ENCODE measurements around the gene SH3PXD2A. TPM values are rescaled to one million over a fixed set of nuclear protein-coding genes. Genes with fewer than 3 reads are reported as not detected.

The SH3PXD2A gene
- total and polyA plus RNA-seq, 9 of the 15 experiments (the other 6 are each of a cell fraction or from before 2014, with no cell fraction given) = 0.41 to 9.3 (median 2.5) TPM

- ATAC-seq = no peak
- CTCF ChIA-PET (ENCODE audit: low intra/inter-chr PET ratio) = no interaction called here
- POLR2A ChIA-PET = no interaction called here
Measured at GRCh38 chr10:103575416-103576075, 279.8 kb downstream of the SH3PXD2A start.

More at GRCh38 chr10:103575416-103576075, 279.8 kb downstream of the SH3PXD2A start:
- H3K27me3 ChIP-seq (ENCODE audit: control insufficient read depth in 2 of 2, insufficient read depth in 2 of 2, low read length in 2 of 2) = peaks cover 0 to 16% of the 10 kb centered on the region in 2 experiments; a peak in 2 of 5 replicates
- peaks cover 19 to 25% of the 10 kb centered on the region in 2 experiments for H3K4me1 ChIP-seq (replicated peaks in 1 of 2; ENCODE audit: control insufficient read depth in 2 of 2, insufficient read depth in 2 of 2, low read length in 2 of 2)
- FAIRE-seq (no peak), DNase-seq (ENCODE audit: extremely low read depth in 1 of 4, low spot score in 3 of 4) (no peak)
- no peak overlapping the region for H3K4me3 ChIP-seq
- BruUV-seq (replicated peaks) = no TSS peak
- 68% methylated on average over 4 of the region's 6 CpGs for WGBS (ENCODE audit: insufficient coverage, low coverage, missing lambda C conversion rate)
- intact Hi-C loops (cut with micrococcal nuclease) = no loop called here
- TF ChIP-seq ZC3H4 (CRISPR knock-in tag; IDR thresholded peaks at IDR 0.05; ENCODE audit: borderline replicate concordance) = no peak
- no peak for TF ChIP-seq POLR2G (IDR thresholded peaks at IDR 0.05; ENCODE audit: low read depth, low read length)
- no peak for TF ChIP-seq ETV6 (IDR thresholded peaks at IDR 0.05; ENCODE audit: borderline replicate concordance in 1 of 2, low read depth in 2 of 2, low read length in 1 of 2)
- no peak for TF ChIP-seq ETV6 (CRISPR knock-in tag; IDR thresholded peaks at IDR 0.05; ENCODE audit: borderline replicate concordance)
- no peak for TF ChIP-seq E2F8 (IDR thresholded peaks at IDR 0.05; ENCODE audit: low read depth, partially characterized antibody)
- TF ChIP-seq RFX1 (IDR thresholded peaks at IDR 0.05) = no peak
- TF ChIP-seq GABPB1 (CRISPR knock-in tag; IDR thresholded peaks at IDR 0.05) = no peak
- TF ChIP-seq PTTG1 (tag; IDR thresholded peaks at IDR 0.05; ENCODE audit: low read depth) = no peak
- TF ChIP-seq NCOA4 (IDR thresholded peaks at IDR 0.05; ENCODE audit: partially characterized antibody) = no peak
- no peak for TF ChIP-seq HBP1 (CRISPR knock-in tag; IDR thresholded peaks at IDR 0.05)
- no peak for TF ChIP-seq ZFP36 (IDR thresholded peaks at IDR 0.05; ENCODE audit: low read depth, low read length, partially characterized antibody)
- TF ChIP-seq ZKSCAN3 (CRISPR knock-in tag; IDR thresholded peaks at IDR 0.05) = no peak
- no peak for TF ChIP-seq ELF2 (CRISPR knock-in tag; IDR thresholded peaks at IDR 0.05)
- no peak for TF ChIP-seq THRAP3 (IDR thresholded peaks at IDR 0.05; ENCODE audit: borderline replicate concordance)
- no peaks in the 10 kb centered on the region; the same call in 1 of the 2 replicates for H4K20me1 ChIP-seq (replicated peaks; ENCODE audit: control insufficient read depth, insufficient read depth, low read length)
- H3K9ac ChIP-seq (ENCODE audit: insufficient read depth in 1 of 2, low read depth in 2 of 2, low read length in 2 of 2) = no peak overlapping the region
- H3K79me2 ChIP-seq (ENCODE audit: control insufficient read depth, insufficient read depth, low read length) = no peaks in the 10 kb centered on the region
- no peak overlapping the region for H3K4me2 ChIP-seq (ENCODE audit: insufficient read depth, low read length)
- H3K36me3 ChIP-seq (ENCODE audit: control insufficient read depth, insufficient read depth, low read length) = no peaks in the 10 kb centered on the region
- no peaks in the 10 kb centered on the region for H3K9me3 ChIP-seq (replicated peaks; ENCODE audit: control insufficient read depth, insufficient read depth, low read depth, low read length)
- H2AFZ ChIP-seq (ENCODE audit: low read depth, low read length) = no peak overlapping the region
- in situ Hi-C loops (cut with MboI) = loop anchor here (25.0 kb wide), 1 partner anchor 287 kb away; the partner anchor contains the start of gene SH3PXD2A
- no peak overlapping the region for H3K27ac ChIP-seq (ENCODE audit: extremely low read depth, low read depth, low read length)
- H3K9me1 ChIP-seq (ENCODE audit: control insufficient read depth, insufficient read depth, low read length) = no peaks in the 10 kb centered on the region

All from K562 (cell line).